Vagina (tissue), 2 donors: Measurements from ENCODE around the gene C3. TPM values are rescaled to one million over a fixed set of nuclear protein-coding genes. Genes with fewer than 3 reads are reported as not detected.

Experiments
- DNase-seq, 2 donors: peaks; one replicate each; pipeline ENCODE4 v3.0.0-alpha.2; 2017; ENCODE audit errors: extremely low spot score in 2 of 2
- H3K27ac ChIP-seq: fragments of 200-600 bp; sonication (generic); one replicate; pipeline ENCODE4 v1.5.1; 2019
- H3K27me3 ChIP-seq: fragments of 200-600 bp; sonication (generic); one replicate; pipeline ENCODE4 v1.5.1; 2019
- H3K36me3 ChIP-seq, 2 donors: fragments of 200-600 bp; sonication (generic); one replicate each; pipeline ENCODE4 v1.5.1; 2017 to 2019
- H3K4me1 ChIP-seq: fragments of 200-600 bp; sonication (generic); one replicate; pipeline ENCODE4 v1.5.1; 2019
- H3K4me3 ChIP-seq, 2 donors: fragments of 200-600 bp; sonication (generic); 1 replicate in 1 of 2; 2 replicates in 1 of 2; pipeline ENCODE4 v1.5.1; 2016 to 2019
- H3K9me3 ChIP-seq: fragments of 200-600 bp; sonication (generic); one replicate; pipeline ENCODE4 v1.5.1; 2019
- CTCF ChIP-seq, 3 experiments: fragments of 450-650 bp in 2 of 3; fragments of 200-600 bp in 1 of 3; sonication (generic) in 1 of 3; IDR thresholded peaks; one replicate each; pipeline ENCODE4 v1.5.1; 2017 to 2019; ENCODE audit warnings: antibody characterized with exemption in 3 of 3, mild to moderate bottlenecking in 2 of 3, moderate library complexity in 2 of 3
- POLR2A ChIP-seq, 2 donors: fragments of 450-650 bp; IDR thresholded peaks; one replicate each; pipeline ENCODE4 v1.6.1; 2017; ENCODE audit warnings: antibody characterized with exemption in 2 of 2, mild to moderate bottlenecking in 2 of 2, moderate library complexity in 2 of 2
- POLR2AphosphoS5 ChIP-seq, 2 donors: sonication (generic); formaldehyde crosslinking; IDR thresholded peaks; one replicate each; pipeline ENCODE4 v1.9.0; 2017; ENCODE audit warnings: antibody characterized with exemption in 2 of 2, mild to moderate bottlenecking in 2 of 2, low read depth in 1 of 2; ENCODE audit not compliant: insufficient read depth in 1 of 2
- intact Hi-C: fragments of 100-400 bp; cut with DNase I; formaldehyde crosslinking; loops from one replicate; pipeline ENCODE4 v1.15.1; 2023
- total RNA-seq: library from RNA; depleted of rRNA; stranded (reverse); fragments of >200 nt; gene quantifications from one replicate; pipeline ENCODE4 v1.2.3, GENCODE V29; 2016

Gene C3
- total RNA-seq, 1 donor from 2014 or later: 1,239 TPM

- Histone ChIP-seq H3K4me1 (peaks cover 41% of the 10 kb centered on the region), H3K9me3 (no peaks in the 10 kb centered on the region), H3K36me3 (peaks cover 0 to 11% of the 10 kb centered on the region in 2 donors), H3K4me3 (peak within 1 kb of the TSS; percentile 65 to 99), H3K27ac (peak within 1 kb of the TSS; percentile 96), H3K27me3 (no peaks in the 10 kb centered on the region)
- TF ChIP-seq POLR2AphosphoS5 (IDR thresholded peaks at IDR 0.05; ENCODE audit: insufficient read depth in 1 of 2, low read depth in 1 of 2): peak in 1 of 2 donors; percentile 86
- TF ChIP-seq POLR2A (IDR thresholded peaks at IDR 0.05): peak in 1 of 2 donors; percentile 51
- no peak for TF ChIP-seq CTCF (IDR thresholded peaks at IDR 0.05)
- peak in 1 of 2 donors; percentile 100 for DNase-seq
- intact Hi-C loops: loop anchor here (5.0 to 10.0 kb wide), 2 partner anchors 127 to 315 kb away; partner anchors contain the start of gene KHSRP
Observed at GRCh38 chr19:6737284-6737872, 16.9 kb upstream of the C3 start, which contains the start of gene GPR108. Gene GPR108 (minus strand): TSS chr19:6737580. CDS start chr19:6737576, 4 bp downstream.

GRCh38 chr19:6736917-6737283 lies 16.4 kb upstream of the C3 start:
- Histone ChIP-seq H3K9me3 (no peaks in the 10 kb centered on the region), H3K4me1 (peaks cover 36% of the 10 kb centered on the region), H3K4me3 (peak overlapping the region; percentile 65 to 78), H3K36me3 (peaks cover 0 to 15% of the 10 kb centered on the region in 2 donors), H3K27ac (peak overlapping the region; percentile 95), H3K27me3 (no peaks in the 10 kb centered on the region)
- no peak for DNase-seq
- no peak for TF ChIP-seq POLR2A (IDR thresholded peaks at IDR 0.05)
- TF ChIP-seq CTCF (IDR thresholded peaks at IDR 0.05): no peak
- no peak for TF ChIP-seq POLR2AphosphoS5 (IDR thresholded peaks at IDR 0.05; ENCODE audit: insufficient read depth in 1 of 2, low read depth in 1 of 2)
- intact Hi-C loops: loop anchor here (5.0 to 10.0 kb wide), 2 partner anchors 128 to 315 kb away; partner anchors contain the start of gene KHSRP

- Histone ChIP-seq H3K27me3 (no peaks in the 10 kb centered on the region), H3K27ac (peak overlapping the region; percentile 95), H3K4me3 (peak overlapping the region; percentile 65 to 78), H3K4me1 (peaks cover 31% of the 10 kb centered on the region), H3K36me3 (peaks cover 0 to 21% of the 10 kb centered on the region in 2 donors), H3K9me3 (no peaks in the 10 kb centered on the region)
- peak in 1 of 2 donors; percentile 96 for DNase-seq
- intact Hi-C loops: loop anchor here (5.0 to 10.0 kb wide), 2 partner anchors 128 to 314 kb away; partner anchors contain the start of gene KHSRP
- peak; percentile 3 to 52 (median 30) for TF ChIP-seq CTCF (IDR thresholded peaks at IDR 0.05)
- TF ChIP-seq POLR2A (IDR thresholded peaks at IDR 0.05): peak in 1 of 2 donors; percentile 38
- peak in 1 of 2 donors; percentile 68 for TF ChIP-seq POLR2AphosphoS5 (IDR thresholded peaks at IDR 0.05; ENCODE audit: insufficient read depth in 1 of 2, low read depth in 1 of 2)
Observed at GRCh38 chr19:6736169-6736916, 15.9 kb upstream of the C3 start.

GRCh38 chr19:6735181-6735911 lies 14.9 kb upstream of the C3 start:
- Histone ChIP-seq H3K4me1 (peaks cover 25% of the 10 kb centered on the region), H3K36me3 (peaks cover 0 to 24% of the 10 kb centered on the region in 2 donors), H3K9me3 (no peaks in the 10 kb centered on the region), H3K4me3 (peak overlapping the region in 1 of 2 donors; percentile 78), H3K27me3 (no peaks in the 10 kb centered on the region), H3K27ac (peak overlapping the region; percentile 95)
- no peak for DNase-seq
- TF ChIP-seq CTCF (IDR thresholded peaks at IDR 0.05): no peak
- TF ChIP-seq POLR2A (IDR thresholded peaks at IDR 0.05): no peak
- TF ChIP-seq POLR2AphosphoS5 (IDR thresholded peaks at IDR 0.05; ENCODE audit: insufficient read depth in 1 of 2, low read depth in 1 of 2): no peak
- intact Hi-C loops: loop anchor here (5.0 to 10.0 kb wide), 2 partner anchors 129 to 313 kb away; partner anchors contain the start of gene KHSRP
